WTC11 (cell line): ENCODE data around the gene SLC38A7. TPM values are rescaled to one million over a fixed set of nuclear protein-coding genes. Genes with fewer than 3 reads are reported as not detected.
"Not testable (repeated sequence)": the region's sequence is repeated elsewhere in the genome, so short reads cannot be mapped to it uniquely, and the experiment has no call there.

ENCODE experiments used
- ATAC-seq: fragments of 200-7000 bp; cut with Tn5 transposase; 2 replicates; pipeline ENCODE4 v1.10.0; 2021; ENCODE audit warnings: mild to moderate bottlenecking, moderate library complexity
- CTCF ChIA-PET: fragments of 300-600 bp; sonication (Branson Sonifier 250); formaldehyde crosslinking; loops from one replicate; lab custom pipeline; 2021; ENCODE audit warnings: antibody characterized with exemption; lab: Charles Lee
- POLR2A ChIA-PET: fragments of 350-600 bp; sonication (Branson Sonifier 250); formaldehyde crosslinking; loops from one replicate; lab custom pipeline; 2021; ENCODE audit warnings: antibody characterized with exemption; lab: Charles Lee
- DNase-seq: peaks from one replicate; pipeline ENCODE4 v3.0.0; 2021; ENCODE audit warnings: low spot score
- H3K27ac Mint-ChIP-seq: 2 replicates; pipeline ENCODE4 v1.8.0; 2021; ENCODE audit warnings: mixed read lengths
- H3K27me3 Mint-ChIP-seq: 2 replicates; pipeline ENCODE4 v1.8.0; 2021; ENCODE audit warnings: low read depth, mild to moderate bottlenecking, moderate library complexity, mixed read lengths
- H3K36me3 Mint-ChIP-seq: 2 replicates; pipeline ENCODE4 v1.8.0; 2021; ENCODE audit warnings: mixed read lengths
- H3K4me1 Mint-ChIP-seq: 2 replicates; pipeline ENCODE4 v1.8.0; 2022; ENCODE audit warnings: mixed read lengths
- H3K4me3 Mint-ChIP-seq: 2 replicates; pipeline ENCODE4 v1.8.0; 2021; ENCODE audit warnings: mild to moderate bottlenecking, moderate library complexity, mixed read lengths
- H3K9me3 Mint-ChIP-seq: 2 replicates; pipeline ENCODE4 v1.8.0; 2021; ENCODE audit warnings: mixed read lengths
- ATF3 ChIP-seq: sonication (generic); formaldehyde crosslinking; conservative IDR thresholded peaks from 2 replicates; pipeline ENCODE4 v1.8.1; 2022; ENCODE audit warnings: mild to moderate bottlenecking, missing genetic modification reagents
- CREB1 ChIP-seq: sonication (generic); formaldehyde crosslinking; IDR thresholded peaks from 2 replicates; pipeline ENCODE4 v1.8.0; 2023; ENCODE audit warnings: mild to moderate bottlenecking, missing genetic modification reagents
- HMGA2 ChIP-seq: fragments of 250-450 bp; sonication (Bioruptor Pico); IDR thresholded peaks from 2 replicates; pipeline ENCODE4 v1.4.0; 2021; ENCODE audit warnings: mild to moderate bottlenecking, moderate library complexity
- HMGXB4 ChIP-seq: sonication (generic); formaldehyde crosslinking; IDR thresholded peaks from 2 replicates; pipeline ENCODE4 v1.8.1; 2023; ENCODE audit warnings: mild to moderate bottlenecking, moderate library complexity, missing genetic modification reagents
- NFYB ChIP-seq: sonication (generic); formaldehyde crosslinking; conservative IDR thresholded peaks from 2 replicates; pipeline ENCODE4 v1.8.0; 2022; ENCODE audit warnings: low read depth, missing genetic modification reagents
- NR2C2 ChIP-seq: sonication (generic); formaldehyde crosslinking; IDR thresholded peaks from 2 replicates; pipeline ENCODE4 v1.8.0; 2022; ENCODE audit warnings: mild to moderate bottlenecking, missing genetic modification reagents
- RORB ChIP-seq: fragments of 250-450 bp; sonication (Bioruptor Pico); IDR thresholded peaks from 2 replicates; pipeline ENCODE4 v1.9.0; 2021; ENCODE audit warnings: mild to moderate bottlenecking
- SMAD3 ChIP-seq: sonication (generic); formaldehyde crosslinking; IDR thresholded peaks from 2 replicates; pipeline ENCODE4 v1.8.0; 2022; ENCODE audit warnings: missing genetic modification reagents, mild to moderate bottlenecking, borderline replicate concordance
- ZNF512 ChIP-seq: sonication (generic); formaldehyde crosslinking; IDR thresholded peaks from 2 replicates; pipeline ENCODE4 v1.8.1; 2022; ENCODE audit warnings: missing genetic modification reagents, borderline replicate concordance
- ZNF671 ChIP-seq: fragments of 250-450 bp; sonication (Bioruptor Pico); IDR thresholded peaks from 2 replicates; pipeline ENCODE4 v1.8.0; 2021; ENCODE audit warnings: mild to moderate bottlenecking
- total RNA-seq: library from RNA; stranded (reverse); gene quantifications from 3 replicates; pipeline ENCODE4 v1.2.3, GENCODE V29; 2021
- TF ChIP-seq, protein P1 (sequence below): sonication (generic); formaldehyde crosslinking; IDR thresholded peaks from 2 replicates; pipeline ENCODE4 v1.8.0; 2023; ENCODE audit warnings: missing genetic modification reagents
- TF ChIP-seq, protein P2 (sequence below): sonication (generic); formaldehyde crosslinking; IDR thresholded peaks from 2 replicates; pipeline ENCODE4 v1.8.1; 2022; ENCODE audit warnings: low read depth, missing genetic modification reagents, borderline replicate concordance
- TF ChIP-seq, protein P3 (sequence below): sonication (generic); formaldehyde crosslinking; IDR thresholded peaks from 2 replicates; pipeline ENCODE4 v1.8.0; 2022; ENCODE audit warnings: mild to moderate bottlenecking, missing genetic modification reagents
- TF ChIP-seq, protein P4 (sequence below): sonication (generic); formaldehyde crosslinking; IDR thresholded peaks from 2 replicates; pipeline ENCODE4 v1.8.1; 2023; ENCODE audit warnings: mild to moderate bottlenecking, missing genetic modification reagents

SLC38A7 gene
- total RNA-seq, 1 experiment from 2014 or later, result 23.1 TPM

- ChIA-PET CTCF (no interaction called here), POLR2A (no interaction called here)
- no peak overlapping the region for H3K27ac Mint-ChIP-seq
Observed at GRCh38 chr16:58695368-58695767, 10.8 kb upstream of the SLC38A7 start.

GRCh38 chr16:58692450-58692849 lies 7.9 kb upstream of the SLC38A7 start:
- Mint-ChIP-seq H3K36me3 (peaks cover 8% of the 10 kb centered on the region), H3K27me3 (peaks cover 8% of the 10 kb centered on the region; the same call in 1 of the 2 replicates), H3K4me3 (no peak overlapping the region), H3K27ac (no peak overlapping the region), H3K9me3 (peaks cover 30% of the 10 kb centered on the region), H3K4me1 (no peaks in the 10 kb centered on the region)
- ChIA-PET POLR2A (no interaction called here), CTCF (no interaction called here)
- TF ChIP-seq, protein P1, sequence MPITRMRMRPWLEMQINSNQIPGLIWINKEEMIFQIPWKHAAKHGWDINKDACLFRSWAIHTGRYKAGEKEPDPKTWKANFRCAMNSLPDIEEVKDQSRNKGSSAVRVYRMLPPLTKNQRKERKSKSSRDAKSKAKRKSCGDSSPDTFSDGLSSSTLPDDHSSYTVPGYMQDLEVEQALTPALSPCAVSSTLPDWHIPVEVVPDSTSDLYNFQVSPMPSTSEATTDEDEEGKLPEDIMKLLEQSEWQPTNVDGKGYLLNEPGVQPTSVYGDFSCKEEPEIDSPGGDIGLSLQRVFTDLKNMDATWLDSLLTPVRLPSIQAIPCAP (CRISPR knock-in tag), result no peak
- TF ChIP-seq HMGXB4 (CRISPR knock-in tag), result no peak
- DNase-seq, result no peak
- ATAC-seq, result no peak

More at GRCh38 chr16:58695368-58695767, 10.8 kb upstream of the SLC38A7 start:
- no peak for ATAC-seq
- Mint-ChIP-seq H3K27me3 (peaks cover 8% of the 10 kb centered on the region; the same call in 1 of the 2 replicates), H3K4me1 (no peaks in the 10 kb centered on the region), H3K9me3 (peaks cover 30% of the 10 kb centered on the region), H3K36me3 (peaks cover 8% of the 10 kb centered on the region), H3K4me3 (no peak overlapping the region)
- no peak for DNase-seq
- TF ChIP-seq RORB (CRISPR knock-in tag), result no peak
- TF ChIP-seq, protein P2, sequence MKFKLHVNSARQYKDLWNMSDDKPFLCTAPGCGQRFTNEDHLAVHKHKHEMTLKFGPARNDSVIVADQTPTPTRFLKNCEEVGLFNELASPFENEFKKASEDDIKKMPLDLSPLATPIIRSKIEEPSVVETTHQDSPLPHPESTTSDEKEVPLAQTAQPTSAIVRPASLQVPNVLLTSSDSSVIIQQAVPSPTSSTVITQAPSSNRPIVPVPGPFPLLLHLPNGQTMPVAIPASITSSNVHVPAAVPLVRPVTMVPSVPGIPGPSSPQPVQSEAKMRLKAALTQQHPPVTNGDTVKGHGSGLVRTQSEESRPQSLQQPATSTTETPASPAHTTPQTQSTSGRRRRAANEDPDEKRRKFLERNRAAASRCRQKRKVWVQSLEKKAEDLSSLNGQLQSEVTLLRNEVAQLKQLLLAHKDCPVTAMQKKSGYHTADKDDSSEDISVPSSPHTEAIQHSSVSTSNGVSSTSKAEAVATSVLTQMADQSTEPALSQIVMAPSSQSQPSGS, result no peak
- TF ChIP-seq ZNF512, result no peak
- TF ChIP-seq ZNF671 (CRISPR knock-in tag), result no peak
- no peak for TF ChIP-seq HMGA2 (CRISPR knock-in tag)
- TF ChIP-seq CREB1 (CRISPR knock-in tag), result no peak
- no peak for TF ChIP-seq ATF3 (CRISPR knock-in tag)
- TF ChIP-seq, protein P3, sequence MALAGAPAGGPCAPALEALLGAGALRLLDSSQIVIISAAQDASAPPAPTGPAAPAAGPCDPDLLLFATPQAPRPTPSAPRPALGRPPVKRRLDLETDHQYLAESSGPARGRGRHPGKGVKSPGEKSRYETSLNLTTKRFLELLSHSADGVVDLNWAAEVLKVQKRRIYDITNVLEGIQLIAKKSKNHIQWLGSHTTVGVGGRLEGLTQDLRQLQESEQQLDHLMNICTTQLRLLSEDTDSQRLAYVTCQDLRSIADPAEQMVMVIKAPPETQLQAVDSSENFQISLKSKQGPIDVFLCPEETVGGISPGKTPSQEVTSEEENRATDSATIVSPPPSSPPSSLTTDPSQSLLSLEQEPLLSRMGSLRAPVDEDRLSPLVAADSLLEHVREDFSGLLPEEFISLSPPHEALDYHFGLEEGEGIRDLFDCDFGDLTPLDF, result no peak
- TF ChIP-seq NR2C2 (CRISPR knock-in tag), result no peak
- TF ChIP-seq, protein P4, sequence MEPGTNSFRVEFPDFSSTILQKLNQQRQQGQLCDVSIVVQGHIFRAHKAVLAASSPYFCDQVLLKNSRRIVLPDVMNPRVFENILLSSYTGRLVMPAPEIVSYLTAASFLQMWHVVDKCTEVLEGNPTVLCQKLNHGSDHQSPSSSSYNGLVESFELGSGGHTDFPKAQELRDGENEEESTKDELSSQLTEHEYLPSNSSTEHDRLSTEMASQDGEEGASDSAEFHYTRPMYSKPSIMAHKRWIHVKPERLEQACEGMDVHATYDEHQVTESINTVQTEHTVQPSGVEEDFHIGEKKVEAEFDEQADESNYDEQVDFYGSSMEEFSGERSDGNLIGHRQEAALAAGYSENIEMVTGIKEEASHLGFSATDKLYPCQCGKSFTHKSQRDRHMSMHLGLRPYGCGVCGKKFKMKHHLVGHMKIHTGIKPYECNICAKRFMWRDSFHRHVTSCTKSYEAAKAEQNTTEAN (CRISPR knock-in tag), result no peak
- no peak for TF ChIP-seq NFYB (CRISPR knock-in tag)
- TF ChIP-seq SMAD3 (CRISPR knock-in tag), result no peak

DNA sequence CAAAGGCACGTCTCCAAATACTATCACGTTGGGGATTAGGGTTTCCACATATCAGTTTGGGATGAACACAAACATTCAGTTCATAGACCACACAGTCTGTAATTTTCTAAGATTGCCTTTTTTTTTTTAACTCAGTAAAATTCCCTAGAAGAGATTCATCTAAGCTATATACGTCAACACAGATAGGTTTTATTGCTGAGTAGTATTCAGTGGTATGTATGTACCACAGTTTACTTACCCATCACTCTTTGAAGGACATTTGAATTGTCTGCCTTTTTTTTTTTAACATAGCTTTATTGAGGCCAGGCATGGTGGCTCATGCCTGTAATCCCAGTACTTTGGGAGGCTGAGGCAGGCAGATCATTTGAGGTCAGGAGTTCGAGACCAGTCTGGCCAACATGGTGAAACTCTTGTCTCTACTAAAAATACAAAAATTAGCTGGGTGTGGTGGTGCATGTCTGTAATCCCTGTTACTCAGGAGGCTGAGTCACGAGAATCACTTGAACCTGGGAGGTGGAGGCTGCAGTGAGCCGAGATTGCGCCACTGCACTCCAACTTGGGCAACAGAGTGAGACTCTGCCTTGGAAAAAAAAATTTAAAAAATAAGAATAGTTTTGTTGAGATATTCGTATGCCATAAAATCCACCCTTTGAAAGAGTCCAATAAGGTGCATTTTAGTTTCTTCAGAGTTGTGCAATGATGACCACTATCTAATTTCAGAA lies 2.6 kb upstream of the SLC38A7 start:
- H3K4me3 Mint-ChIP-seq, POLR2A ChIA-PET: not testable (repeated sequence)

More for the DNA sequence above, 2.6 kb upstream of the SLC38A7 start:
- ATAC-seq, H3K36me3 Mint-ChIP-seq, H3K27me3 Mint-ChIP-seq, H3K27ac Mint-ChIP-seq, H3K4me1 Mint-ChIP-seq, DNase-seq: not testable (repeated sequence)
- H3K9me3 Mint-ChIP-seq, result peaks cover 10% of the 10 kb centered on the region
- CTCF ChIA-PET, result interaction anchor here (1.6 kb wide), 1 partner anchor 69 kb away, joined by 5 read pairs; no protein-coding TSS in a partner anchor
